Measurements from ENCODE around the gene SUMO4. TPM values are rescaled to one million over a fixed set of nuclear protein-coding genes. Genes with fewer than 3 reads are reported as not detected.

Gene SUMO4
- total RNA-seq, 1 donor from 2014 or later = 0.82 TPM

DNA sequence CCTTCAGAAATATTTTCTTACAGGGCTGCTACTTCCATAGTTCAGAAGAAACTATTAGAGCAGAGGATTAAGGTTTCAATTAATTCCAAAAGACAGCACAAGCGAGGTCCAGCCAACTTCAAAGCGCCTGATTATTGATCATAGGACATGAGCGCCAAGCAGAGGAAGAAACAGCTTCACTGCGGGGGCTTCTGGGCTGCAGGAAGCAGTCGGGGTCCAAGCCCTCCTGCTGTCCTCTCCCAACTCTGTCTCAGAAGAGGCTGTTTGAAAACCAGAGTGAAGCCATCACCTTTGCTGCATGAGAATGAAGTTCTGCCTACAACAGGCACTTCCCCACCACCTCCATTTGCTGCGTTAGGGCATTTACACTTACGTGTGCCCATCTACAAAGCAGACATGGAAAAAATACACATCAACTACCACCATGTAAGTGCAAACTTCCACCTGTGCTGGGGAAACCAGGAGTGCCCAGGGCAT lies 23.9 kb downstream of the SUMO4 start:
- Histone ChIP-seq H2AFZ (replicated peaks) (peak overlapping the region; percentile 82), H4K20me1 (ENCODE audit: low read depth) (no peaks in the 10 kb centered on the region), H3K4me3 (no peak overlapping the region), H3K9ac (no peak overlapping the region), H3K79me2 (ENCODE audit: low read depth) (no peaks in the 10 kb centered on the region), H3K27ac (no peak overlapping the region), H3K27me3 (no peaks in the 10 kb centered on the region), H3K9me3 (ENCODE audit: low read depth) (no peaks in the 10 kb centered on the region), H3F3A (ENCODE audit: low read depth) (no peaks in the 10 kb centered on the region), H3K4me2 (peak overlapping the region; percentile 3), H3K4me1 (peaks cover 12% of the 10 kb centered on the region), H3K36me3 (no peaks in the 10 kb centered on the region)
- H3K27me3 Mint-ChIP-seq (ENCODE audit: insufficient read depth, low read depth) = peaks cover 15% of the 10 kb centered on the region
- H3K4me3 Mint-ChIP-seq = no peak overlapping the region
- TF ChIP-seq, protein P1, sequence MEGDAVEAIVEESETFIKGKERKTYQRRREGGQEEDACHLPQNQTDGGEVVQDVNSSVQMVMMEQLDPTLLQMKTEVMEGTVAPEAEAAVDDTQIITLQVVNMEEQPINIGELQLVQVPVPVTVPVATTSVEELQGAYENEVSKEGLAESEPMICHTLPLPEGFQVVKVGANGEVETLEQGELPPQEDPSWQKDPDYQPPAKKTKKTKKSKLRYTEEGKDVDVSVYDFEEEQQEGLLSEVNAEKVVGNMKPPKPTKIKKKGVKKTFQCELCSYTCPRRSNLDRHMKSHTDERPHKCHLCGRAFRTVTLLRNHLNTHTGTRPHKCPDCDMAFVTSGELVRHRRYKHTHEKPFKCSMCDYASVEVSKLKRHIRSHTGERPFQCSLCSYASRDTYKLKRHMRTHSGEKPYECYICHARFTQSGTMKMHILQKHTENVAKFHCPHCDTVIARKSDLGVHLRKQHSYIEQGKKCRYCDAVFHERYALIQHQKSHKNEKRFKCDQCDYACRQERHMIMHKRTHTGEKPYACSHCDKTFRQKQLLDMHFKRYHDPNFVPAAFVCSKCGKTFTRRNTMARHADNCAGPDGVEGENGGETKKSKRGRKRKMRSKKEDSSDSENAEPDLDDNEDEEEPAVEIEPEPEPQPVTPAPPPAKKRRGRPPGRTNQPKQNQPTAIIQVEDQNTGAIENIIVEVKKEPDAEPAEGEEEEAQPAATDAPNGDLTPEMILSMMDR (IDR thresholded peaks at IDR 0.05) = no peak
- TF ChIP-seq EZH2 (IDR thresholded peaks at IDR 0.05) = no peak
- TF ChIP-seq EZH2phosphoT487 (IDR thresholded peaks at IDR 0.05) = no peak
- H3K36me3 Mint-ChIP-seq = no peaks in the 10 kb centered on the region
- peak overlapping the region; percentile 92 for H3K27ac Mint-ChIP-seq
- H3K4me1 Mint-ChIP-seq = peaks cover 20% of the 10 kb centered on the region
- no peak for DNase-seq (ENCODE audit: low spot score)
- no peaks in the 10 kb centered on the region for H3K9me3 Mint-ChIP-seq

DNA sequence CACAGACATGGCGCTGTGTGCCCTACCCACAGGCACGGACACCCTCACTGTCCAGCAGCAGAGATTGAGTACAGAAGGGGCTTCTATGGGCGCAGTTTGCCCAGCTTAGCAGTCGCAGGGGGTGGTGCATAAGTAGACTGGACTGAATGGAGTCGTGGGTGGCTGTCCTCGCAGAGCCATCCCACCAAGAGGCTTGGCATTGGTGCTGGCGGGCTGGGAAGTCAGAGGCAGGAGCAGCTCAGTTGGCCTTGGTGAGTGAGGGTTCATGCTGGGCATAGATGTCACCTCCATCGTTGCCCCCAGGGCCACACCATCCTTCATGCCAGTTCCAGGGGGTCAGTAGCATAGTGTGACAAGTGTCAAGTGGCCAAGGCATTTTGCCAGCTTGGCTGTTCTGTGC lies 25.2 kb downstream of the SUMO4 start:
- no peaks in the 10 kb centered on the region for H3K27me3 ChIP-seq
- H3K4me1 Mint-ChIP-seq = peaks cover 29% of the 10 kb centered on the region
- H3K27ac ChIP-seq = no peak overlapping the region
- H3K4me1 ChIP-seq = peaks cover 16% of the 10 kb centered on the region
- no peaks in the 10 kb centered on the region for H3K9me3 Mint-ChIP-seq
- DNase-seq (ENCODE audit: low spot score) = no peak
- TF ChIP-seq EZH2phosphoT487 (IDR thresholded peaks at IDR 0.05) = no peak
- TF ChIP-seq, protein P1 (IDR thresholded peaks at IDR 0.05) = no peak
- TF ChIP-seq EZH2 (IDR thresholded peaks at IDR 0.05) = no peak
- peaks cover 18% of the 10 kb centered on the region for H3K27me3 Mint-ChIP-seq (ENCODE audit: insufficient read depth, low read depth)
- H3K27ac Mint-ChIP-seq = peak overlapping the region; percentile 27
- H3K4me3 Mint-ChIP-seq = no peak overlapping the region
- H3F3A ChIP-seq (ENCODE audit: low read depth) = no peaks in the 10 kb centered on the region
- H3K36me3 Mint-ChIP-seq = no peaks in the 10 kb centered on the region
- H3K36me3 ChIP-seq = no peaks in the 10 kb centered on the region
- H3K4me3 ChIP-seq = no peak overlapping the region
- no peak overlapping the region for H3K4me2 ChIP-seq
- no peak overlapping the region for H3K9ac ChIP-seq
- H2AFZ ChIP-seq (replicated peaks) = no peak overlapping the region
- no peaks in the 10 kb centered on the region for H4K20me1 ChIP-seq (ENCODE audit: low read depth)
- H3K79me2 ChIP-seq (ENCODE audit: low read depth) = no peaks in the 10 kb centered on the region
- H3K9me3 ChIP-seq (ENCODE audit: low read depth) = no peaks in the 10 kb centered on the region

DNA sequence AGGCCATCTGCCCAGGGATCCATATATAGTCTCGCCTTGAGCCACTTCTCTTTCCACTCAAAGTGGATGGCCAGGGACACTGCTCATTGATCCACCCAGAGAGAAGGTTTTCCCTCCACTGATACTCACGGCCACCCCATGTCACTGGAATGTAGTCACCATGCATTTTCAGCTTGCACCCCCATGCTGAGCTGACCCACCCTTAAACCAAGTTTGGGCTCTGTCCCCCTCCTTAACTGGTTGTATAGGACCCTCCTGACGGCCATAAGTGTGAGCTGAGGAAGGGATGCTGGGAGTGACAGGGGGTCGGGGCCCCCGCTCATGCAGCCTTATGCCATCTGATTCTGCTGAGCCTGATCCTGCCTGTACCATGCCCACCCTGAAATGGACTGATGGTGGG lies 25.7 kb downstream of the SUMO4 start:
- Mint-ChIP-seq H3K4me3 (no peak overlapping the region), H3K36me3 (no peaks in the 10 kb centered on the region), H3K9me3 (no peaks in the 10 kb centered on the region), H3K27me3 (ENCODE audit: insufficient read depth, low read depth) (peaks cover 18% of the 10 kb centered on the region), H3K27ac (peak overlapping the region; percentile 27), H3K4me1 (peaks cover 29% of the 10 kb centered on the region)
- no peak overlapping the region for H2AFZ ChIP-seq (replicated peaks)
- H3K36me3 ChIP-seq = no peaks in the 10 kb centered on the region
- no peak overlapping the region for H3K9ac ChIP-seq
- no peak for TF ChIP-seq EZH2 (IDR thresholded peaks at IDR 0.05)
- TF ChIP-seq EZH2phosphoT487 (IDR thresholded peaks at IDR 0.05) = no peak
- TF ChIP-seq, protein P1 (IDR thresholded peaks at IDR 0.05) = no peak
- H4K20me1 ChIP-seq (ENCODE audit: low read depth) = no peaks in the 10 kb centered on the region
- H3K9me3 ChIP-seq (ENCODE audit: low read depth) = no peaks in the 10 kb centered on the region
- H3F3A ChIP-seq (ENCODE audit: low read depth) = no peaks in the 10 kb centered on the region
- H3K4me2 ChIP-seq = no peak overlapping the region
- no peaks in the 10 kb centered on the region for H3K27me3 ChIP-seq
- H3K27ac ChIP-seq = no peak overlapping the region
- peaks cover 16% of the 10 kb centered on the region for H3K4me1 ChIP-seq
- DNase-seq (ENCODE audit: low spot score) = no peak
- H3K4me3 ChIP-seq = no peak overlapping the region
- no peaks in the 10 kb centered on the region for H3K79me2 ChIP-seq (ENCODE audit: low read depth)

All from neural progenitor cell (in vitro differentiated cells).